HepG2 (cell line): Measurements from ENCODE around the gene HSD17B2.

ENCODE experiments used
- EP300 ChIP-seq, 3 experiments: sonication (generic) in 1 of 3; formaldehyde crosslinking in 1 of 3; IDR thresholded peaks; 2 replicates each; pipeline versions ENCODE4 v1.5.1 to v1.6.1; 2011 to 2020; ENCODE audit warnings: low read depth in 2 of 3, low read length in 2 of 3, borderline replicate concordance in 1 of 3, improper control_type of control experiment in 1 of 3, mild to moderate bottlenecking in 1 of 3, missing genetic modification reagents in 1 of 3, moderate library complexity in 1 of 3
- SP1 ChIP-seq, 2 experiments: fragments of 450-650 bp in 1 of 2; sonication (generic) in 1 of 2; formaldehyde crosslinking in 1 of 2; IDR thresholded peaks; 2 replicates each; pipeline versions ENCODE4 v1.4.0 to v1.6.1; 2016 to 2020; ENCODE audit warnings: missing genetic modification reagents in 1 of 2
- SRY ChIP-seq: sonication (generic); formaldehyde crosslinking; IDR thresholded peaks from 2 replicates; pipeline ENCODE4 v1.8.0; 2022; ENCODE audit warnings: mild to moderate bottlenecking, missing genetic modification reagents
- STAT5B ChIP-seq: sonication (generic); formaldehyde crosslinking; IDR thresholded peaks from 2 replicates; pipeline ENCODE4 v1.4.0; 2020; ENCODE audit warnings: missing genetic modification reagents
- THAP11 ChIP-seq: IDR thresholded peaks from 2 replicates; pipeline ENCODE4 v1.6.1; 2016; ENCODE audit warnings: missing biosample characterization, missing genetic modification reagents
- YY1 ChIP-seq: IDR thresholded peaks from 2 replicates; pipeline ENCODE4 v1.6.1; 2011; ENCODE audit warnings: low read length, low read depth, moderate library complexity, mild to moderate bottlenecking; ENCODE audit not compliant: insufficient read depth, insufficient replicate concordance
- ZNF510 ChIP-seq: sonication (generic); formaldehyde crosslinking; IDR thresholded peaks from 2 replicates; pipeline ENCODE4 v1.4.0; 2020; ENCODE audit warnings: low read depth, mild to moderate bottlenecking, missing genetic modification reagents
- TF ChIP-seq, protein P1 (sequence below): IDR thresholded peaks from 2 replicates; pipeline ENCODE4 v1.6.1; 2012; ENCODE audit warnings: inconsistent platforms
- TF ChIP-seq, protein P2 (sequence below): sonication (generic); formaldehyde crosslinking; IDR thresholded peaks from 2 replicates; pipeline ENCODE4 v1.4.0; 2020; ENCODE audit warnings: low read depth, mild to moderate bottlenecking, missing genetic modification reagents
- TF ChIP-seq, protein P3 (sequence below): sonication (generic); formaldehyde crosslinking; IDR thresholded peaks from 2 replicates; pipeline ENCODE4 v1.4.0; 2020; ENCODE audit warnings: mild to moderate bottlenecking, missing genetic modification reagents
- TF ChIP-seq, protein P4 (sequence below): sonication (generic); formaldehyde crosslinking; IDR thresholded peaks from 2 replicates; pipeline ENCODE4 v1.4.0; 2020; ENCODE audit warnings: missing genetic modification reagents
- TF ChIP-seq, protein P5 (sequence below): sonication (generic); formaldehyde crosslinking; IDR thresholded peaks from 2 replicates; pipeline ENCODE4 v1.5.0; 2020; ENCODE audit warnings: mild to moderate bottlenecking, missing genetic modification reagents, moderate library complexity
- TF ChIP-seq, protein P6 (sequence below): IDR thresholded peaks from 2 replicates; pipeline ENCODE4 v1.6.1; 2016; ENCODE audit warnings: low read depth, borderline replicate concordance
- TF ChIP-seq, protein P7 (sequence below): sonication (generic); formaldehyde crosslinking; IDR thresholded peaks from 2 replicates; pipeline ENCODE4 v1.5.0; 2020; ENCODE audit warnings: mild to moderate bottlenecking, missing genetic modification reagents

DNA sequence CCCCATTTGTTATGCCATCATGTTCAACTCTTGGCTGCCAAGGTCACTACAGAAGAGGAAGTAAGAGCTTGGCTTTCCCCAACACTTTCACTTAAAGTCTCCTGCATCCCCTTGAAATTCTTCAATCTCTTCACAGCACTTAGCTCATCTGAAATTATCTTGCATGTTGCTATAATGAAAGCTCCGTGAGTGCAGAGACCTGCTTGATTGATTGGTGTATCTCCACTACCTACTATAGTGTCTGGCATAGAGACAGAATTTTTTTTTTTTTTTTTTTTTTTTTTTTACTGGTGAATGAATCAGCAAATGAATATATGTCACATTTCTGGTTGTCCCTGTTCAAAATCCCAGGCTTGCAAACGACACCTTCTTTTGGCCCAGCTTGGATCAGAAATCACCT lies 21.9 kb upstream of the HSD17B2 start:
- TF ChIP-seq THAP11 (no peak), SP1 (IDR thresholded peaks at IDR 0.05) (no peak), SP1 (CRISPR knock-in tag; IDR thresholded peaks at IDR 0.05) (no peak), EP300 (IDR thresholded peaks at IDR 0.05; ENCODE audit: low read depth in 2 of 2, low read length in 2 of 2) (no peak), EP300 (CRISPR knock-in tag; IDR thresholded peaks at IDR 0.05; ENCODE audit: borderline replicate concordance) (no peak), ZNF510 (no peak), YY1 (no peak), STAT5B (CRISPR knock-in tag) (no peak), SRY (CRISPR knock-in tag) (no peak)
- TF ChIP-seq, protein P1, sequence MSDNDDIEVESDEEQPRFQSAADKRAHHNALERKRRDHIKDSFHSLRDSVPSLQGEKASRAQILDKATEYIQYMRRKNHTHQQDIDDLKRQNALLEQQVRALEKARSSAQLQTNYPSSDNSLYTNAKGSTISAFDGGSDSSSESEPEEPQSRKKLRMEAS = no peak
- TF ChIP-seq, protein P2, sequence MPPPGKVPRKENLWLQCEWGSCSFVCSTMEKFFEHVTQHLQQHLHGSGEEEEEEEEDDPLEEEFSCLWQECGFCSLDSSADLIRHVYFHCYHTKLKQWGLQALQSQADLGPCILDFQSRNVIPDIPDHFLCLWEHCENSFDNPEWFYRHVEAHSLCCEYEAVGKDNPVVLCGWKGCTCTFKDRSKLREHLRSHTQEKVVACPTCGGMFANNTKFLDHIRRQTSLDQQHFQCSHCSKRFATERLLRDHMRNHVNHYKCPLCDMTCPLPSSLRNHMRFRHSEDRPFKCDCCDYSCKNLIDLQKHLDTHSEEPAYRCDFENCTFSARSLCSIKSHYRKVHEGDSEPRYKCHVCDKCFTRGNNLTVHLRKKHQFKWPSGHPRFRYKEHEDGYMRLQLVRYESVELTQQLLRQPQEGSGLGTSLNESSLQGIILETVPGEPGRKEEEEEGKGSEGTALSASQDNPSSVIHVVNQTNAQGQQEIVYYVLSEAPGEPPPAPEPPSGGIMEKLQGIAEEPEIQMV (CRISPR knock-in tag) = no peak
- TF ChIP-seq, protein P3, sequence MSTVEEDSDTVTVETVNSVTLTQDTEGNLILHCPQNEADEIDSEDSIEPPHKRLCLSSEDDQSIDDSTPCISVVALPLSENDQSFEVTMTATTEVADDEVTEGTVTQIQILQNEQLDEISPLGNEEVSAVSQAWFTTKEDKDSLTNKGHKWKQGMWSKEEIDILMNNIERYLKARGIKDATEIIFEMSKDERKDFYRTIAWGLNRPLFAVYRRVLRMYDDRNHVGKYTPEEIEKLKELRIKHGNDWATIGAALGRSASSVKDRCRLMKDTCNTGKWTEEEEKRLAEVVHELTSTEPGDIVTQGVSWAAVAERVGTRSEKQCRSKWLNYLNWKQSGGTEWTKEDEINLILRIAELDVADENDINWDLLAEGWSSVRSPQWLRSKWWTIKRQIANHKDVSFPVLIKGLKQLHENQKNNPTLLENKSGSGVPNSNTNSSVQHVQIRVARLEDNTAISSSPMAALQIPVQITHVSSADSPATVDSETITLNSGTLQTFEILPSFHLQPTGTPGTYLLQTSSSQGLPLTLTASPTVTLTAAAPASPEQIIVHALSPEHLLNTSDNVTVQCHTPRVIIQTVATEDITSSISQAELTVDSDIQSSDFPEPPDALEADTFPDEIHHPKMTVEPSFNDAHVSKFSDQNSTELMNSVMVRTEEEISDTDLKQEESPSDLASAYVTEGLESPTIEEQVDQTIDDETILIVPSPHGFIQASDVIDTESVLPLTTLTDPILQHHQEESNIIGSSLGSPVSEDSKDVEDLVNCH (CRISPR knock-in tag) = no peak
- TF ChIP-seq, protein P4, sequence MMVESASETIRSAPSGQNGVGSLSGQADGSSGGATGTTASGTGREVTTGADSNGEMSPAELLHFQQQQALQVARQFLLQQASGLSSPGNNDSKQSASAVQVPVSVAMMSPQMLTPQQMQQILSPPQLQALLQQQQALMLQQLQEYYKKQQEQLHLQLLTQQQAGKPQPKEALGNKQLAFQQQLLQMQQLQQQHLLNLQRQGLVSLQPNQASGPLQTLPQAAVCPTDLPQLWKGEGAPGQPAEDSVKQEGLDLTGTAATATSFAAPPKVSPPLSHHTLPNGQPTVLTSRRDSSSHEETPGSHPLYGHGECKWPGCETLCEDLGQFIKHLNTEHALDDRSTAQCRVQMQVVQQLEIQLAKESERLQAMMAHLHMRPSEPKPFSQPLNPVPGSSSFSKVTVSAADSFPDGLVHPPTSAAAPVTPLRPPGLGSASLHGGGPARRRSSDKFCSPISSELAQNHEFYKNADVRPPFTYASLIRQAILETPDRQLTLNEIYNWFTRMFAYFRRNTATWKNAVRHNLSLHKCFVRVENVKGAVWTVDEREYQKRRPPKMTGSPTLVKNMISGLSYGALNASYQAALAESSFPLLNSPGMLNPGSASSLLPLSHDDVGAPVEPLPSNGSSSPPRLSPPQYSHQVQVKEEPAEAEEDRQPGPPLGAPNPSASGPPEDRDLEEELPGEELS (CRISPR knock-in tag) = no peak
- TF ChIP-seq, protein P5, sequence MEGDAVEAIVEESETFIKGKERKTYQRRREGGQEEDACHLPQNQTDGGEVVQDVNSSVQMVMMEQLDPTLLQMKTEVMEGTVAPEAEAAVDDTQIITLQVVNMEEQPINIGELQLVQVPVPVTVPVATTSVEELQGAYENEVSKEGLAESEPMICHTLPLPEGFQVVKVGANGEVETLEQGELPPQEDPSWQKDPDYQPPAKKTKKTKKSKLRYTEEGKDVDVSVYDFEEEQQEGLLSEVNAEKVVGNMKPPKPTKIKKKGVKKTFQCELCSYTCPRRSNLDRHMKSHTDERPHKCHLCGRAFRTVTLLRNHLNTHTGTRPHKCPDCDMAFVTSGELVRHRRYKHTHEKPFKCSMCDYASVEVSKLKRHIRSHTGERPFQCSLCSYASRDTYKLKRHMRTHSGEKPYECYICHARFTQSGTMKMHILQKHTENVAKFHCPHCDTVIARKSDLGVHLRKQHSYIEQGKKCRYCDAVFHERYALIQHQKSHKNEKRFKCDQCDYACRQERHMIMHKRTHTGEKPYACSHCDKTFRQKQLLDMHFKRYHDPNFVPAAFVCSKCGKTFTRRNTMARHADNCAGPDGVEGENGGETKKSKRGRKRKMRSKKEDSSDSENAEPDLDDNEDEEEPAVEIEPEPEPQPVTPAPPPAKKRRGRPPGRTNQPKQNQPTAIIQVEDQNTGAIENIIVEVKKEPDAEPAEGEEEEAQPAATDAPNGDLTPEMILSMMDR (CRISPR knock-in tag) = no peak
- TF ChIP-seq, protein P6, sequence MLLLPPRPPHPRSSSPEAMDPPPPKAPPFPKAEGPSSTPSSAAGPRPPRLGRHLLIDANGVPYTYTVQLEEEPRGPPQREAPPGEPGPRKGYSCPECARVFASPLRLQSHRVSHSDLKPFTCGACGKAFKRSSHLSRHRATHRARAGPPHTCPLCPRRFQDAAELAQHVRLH (CRISPR knock-in tag) = no peak
- TF ChIP-seq, protein P7, sequence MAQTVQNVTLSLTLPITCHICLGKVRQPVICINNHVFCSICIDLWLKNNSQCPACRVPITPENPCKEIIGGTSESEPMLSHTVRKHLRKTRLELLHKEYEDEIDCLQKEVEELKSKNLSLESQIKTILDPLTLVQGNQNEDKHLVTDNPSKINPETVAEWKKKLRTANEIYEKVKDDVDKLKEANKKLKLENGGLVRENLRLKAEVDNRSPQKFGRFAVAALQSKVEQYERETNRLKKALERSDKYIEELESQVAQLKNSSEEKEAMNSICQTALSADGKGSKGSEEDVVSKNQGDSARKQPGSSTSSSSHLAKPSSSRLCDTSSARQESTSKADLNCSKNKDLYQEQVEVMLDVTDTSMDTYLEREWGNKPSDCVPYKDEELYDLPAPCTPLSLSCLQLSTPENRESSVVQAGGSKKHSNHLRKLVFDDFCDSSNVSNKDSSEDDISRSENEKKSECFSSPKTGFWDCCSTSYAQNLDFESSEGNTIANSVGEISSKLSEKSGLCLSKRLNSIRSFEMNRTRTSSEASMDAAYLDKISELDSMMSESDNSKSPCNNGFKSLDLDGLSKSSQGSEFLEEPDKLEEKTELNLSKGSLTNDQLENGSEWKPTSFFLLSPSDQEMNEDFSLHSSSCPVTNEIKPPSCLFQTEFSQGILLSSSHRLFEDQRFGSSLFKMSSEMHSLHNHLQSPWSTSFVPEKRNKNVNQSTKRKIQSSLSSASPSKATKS (CRISPR knock-in tag) = no peak
